GM12878 (cell line): Measurements from ENCODE around the gene AK4. TPM values are rescaled to one million over a fixed set of nuclear protein-coding genes. Genes with fewer than 3 reads are reported as not detected.
A peak's percentile ranks its signal among the peaks of the same experiment; 100 is the strongest.

Source experiments
- ATAC-seq: fragments of 200-7000 bp; cut with Tn5 transposase; 3 replicates; pipeline ENCODE4 v1.9.1; 2020; ENCODE audit warnings: mild to moderate bottlenecking, moderate library complexity
- BruUV-seq: library from RNA; stranded (reverse); fragments of 400-500 nt; replicated peaks from 2 replicates; lab custom pipeline; 2021; lab: Mats Ljungman, UMichigan
- CTCF ChIA-PET: fragments of 300-600 bp; sonication (Branson Sonifier 250); formaldehyde crosslinking; extraction: SDS; loops from one replicate; lab custom pipeline; 2021; ENCODE audit warnings: inconsistent platforms; lab: Yijun Ruan, JAX
- POLR2A ChIA-PET: fragments of 350-600 bp; formaldehyde crosslinking; extraction: SDS; loops from one replicate; lab custom pipeline; 2021; ENCODE audit warnings: inconsistent platforms; lab: Charles Lee
- RAD21 ChIA-PET: fragments of 300-600 bp; sonication (Branson Sonifier 250); formaldehyde crosslinking; loops from one replicate; lab custom pipeline; 2023; ENCODE audit warnings: antibody characterized with exemption; ENCODE audit not compliant: unreplicated experiment; lab: Charles Lee
- SMC1A ChIA-PET: fragments of 300-600 bp; sonication (Branson Sonifier 250); formaldehyde crosslinking; loops from one replicate; lab custom pipeline; 2023; ENCODE audit not compliant: unreplicated experiment, uncharacterized antibody; lab: Charles Lee
- DNase-seq: peaks from one replicate; pipeline ENCODE4 v3.0.0-alpha.2; 2011; ENCODE audit warnings: low read depth, low spot score
- FAIRE-seq: peaks from 3 replicates; lab custom pipeline; 2011; peaks lifted over from hg19 to GRCh38; lab: Jason Lieb, UNC
- H2AFZ ChIP-seq: 2 replicates; pipeline ENCODE4 v1.6.0; 2011; ENCODE audit warnings: low read depth, low read length, control low read depth; ENCODE audit not compliant: control insufficient read depth
- H3K27ac ChIP-seq: 2 replicates; pipeline ENCODE4 v1.5.1; 2011; ENCODE audit warnings: control low read depth; ENCODE audit not compliant: control insufficient read depth, insufficient read depth
- H3K27me3 ChIP-seq, 2 experiments: replicated peaks in 1 of 2; 2 replicates each; pipeline versions ENCODE4 v1.6.0 to v1.6.1; 2011; ENCODE audit warnings: low read length in 1 of 2; ENCODE audit not compliant: control insufficient read depth in 2 of 2, insufficient read depth in 2 of 2
- H3K36me3 ChIP-seq, 2 experiments: 2 replicates each; pipeline ENCODE4 v1.5.1; 2011; ENCODE audit warnings: low read length in 1 of 2; ENCODE audit not compliant: control insufficient read depth in 2 of 2, insufficient read depth in 2 of 2
- H3K4me1 ChIP-seq: 2 replicates; pipeline ENCODE4 v1.6.1; 2011; ENCODE audit warnings: mild to moderate bottlenecking, low read length, moderate library complexity, mixed read lengths; ENCODE audit not compliant: control insufficient read depth, insufficient read depth
- H3K4me2 ChIP-seq: 2 replicates; pipeline ENCODE4 v1.6.0; 2011; ENCODE audit warnings: control low read depth; ENCODE audit not compliant: control insufficient read depth, insufficient read depth
- H3K4me3 ChIP-seq: fragments of 200-600 bp; sonication (generic); 2 replicates; pipeline ENCODE4 v1.5.1; 2016
- H3K79me2 ChIP-seq: 2 replicates; pipeline ENCODE4 v1.6.0; 2011; ENCODE audit warnings: low read length; ENCODE audit not compliant: control insufficient read depth, insufficient read depth
- H3K9ac ChIP-seq: 2 replicates; pipeline ENCODE4 v1.8.0; 2011; ENCODE audit warnings: low read length, control low read depth, mixed read lengths; ENCODE audit not compliant: control insufficient read depth, insufficient read depth
- H3K9me3 ChIP-seq: replicated peaks from 3 replicates; pipeline ENCODE4 v1.5.1; 2011; ENCODE audit warnings: mild to moderate bottlenecking, low read length; ENCODE audit not compliant: control insufficient read depth, insufficient read depth
- H4K20me1 ChIP-seq: 2 replicates; pipeline ENCODE4 v1.6.0; 2011; ENCODE audit not compliant: control insufficient read depth, insufficient read depth
- BACH1 ChIP-seq: fragments of 450-650 bp; IDR thresholded peaks from 2 replicates; pipeline ENCODE4 v1.6.1; 2017; ENCODE audit warnings: mild to moderate bottlenecking, borderline replicate concordance
- CEBPB ChIP-seq, 2 experiments: fragments of 150-350 bp in 1 of 2; IDR thresholded peaks; 2 replicates each; pipeline ENCODE4 v1.6.1; 2012 to 2014; ENCODE audit warnings: low read depth in 2 of 2, low read length in 2 of 2, borderline replicate concordance in 1 of 2, inconsistent platforms in 1 of 2
- ETV6 ChIP-seq, 2 experiments: fragments of 450-650 bp in 1 of 2; IDR thresholded peaks in 1 of 2; conservative IDR thresholded peaks in 1 of 2; 2 replicates each; pipeline ENCODE4 v1.6.1; 2014; ENCODE audit warnings: antibody characterized with exemption in 1 of 2, borderline replicate concordance in 1 of 2, low read depth in 1 of 2, mild to moderate bottlenecking in 1 of 2, moderate library complexity in 1 of 2
- GABPA ChIP-seq: IDR thresholded peaks from 2 replicates; pipeline ENCODE4 v1.6.1; 2014; ENCODE audit warnings: antibody characterized with exemption, low read depth, mild to moderate bottlenecking, inconsistent platforms
- KDM1A ChIP-seq: fragments of 200-600 bp; sonication (generic); IDR thresholded peaks from 2 replicates; pipeline ENCODE4 v1.6.1; 2016; ENCODE audit warnings: borderline replicate concordance
- NFIC ChIP-seq: IDR thresholded peaks from 2 replicates; pipeline ENCODE4 v1.6.1; 2012; ENCODE audit warnings: low read depth, mild to moderate bottlenecking, inconsistent platforms, low read length, moderate library complexity
- NRF1 ChIP-seq: conservative IDR thresholded peaks from 2 replicates; pipeline ENCODE4 v1.6.1; 2011; ENCODE audit warnings: mild to moderate bottlenecking, low read depth, low read length, improper control_type of control experiment
- RELA ChIP-seq: fragments of 450-650 bp; IDR thresholded peaks from 2 replicates; pipeline ENCODE4 v1.8.0; 2014; ENCODE audit warnings: borderline replicate concordance; ENCODE audit not compliant: partially characterized antibody
- RUNX3 ChIP-seq: IDR thresholded peaks from 2 replicates; pipeline ENCODE4 v1.6.1; 2012; ENCODE audit warnings: low read length, inconsistent platforms
- SMARCA5 ChIP-seq: fragments of 450-650 bp; IDR thresholded peaks from 2 replicates; pipeline ENCODE4 v1.6.1; 2017; ENCODE audit warnings: mild to moderate bottlenecking
- STAT1 ChIP-seq: fragments of 450-650 bp; conservative IDR thresholded peaks from 2 replicates; pipeline ENCODE4 v1.6.1; 2014; ENCODE audit warnings: antibody characterized with exemption, mild to moderate bottlenecking
- TARDBP ChIP-seq: IDR thresholded peaks from 2 replicates; pipeline ENCODE4 v1.6.1; 2016; ENCODE audit warnings: borderline replicate concordance
- WGBS: methylation state at CpG from one replicate; pipeline ENCODE4 v1.1.6; 2016; ENCODE audit warnings: low lambda C conversion rate; ENCODE audit not compliant: insufficient replicate concordance, insufficient coverage; ENCODE audit errors: missing lambda C conversion rate; 5-methylcytosine and 5-hydroxymethylcytosine counted together
- in situ Hi-C: fragments of 300-500 bp; cut with MboI; formaldehyde crosslinking; loops from 9 replicates; pipeline ENCODE4 v1.14.3; 2018; ENCODE audit warnings: mixed read lengths
- intact Hi-C: fragments of 100-400 bp; cut with micrococcal nuclease; formaldehyde crosslinking; loops from one replicate; pipeline ENCODE4 v1.14.2; 2022; ENCODE audit not compliant: unreplicated experiment
- polyA plus RNA-seq, 11 experiments: library from polyadenylated mRNA; depleted of rRNA in 4 of 11; unstranded in 6 of 11; stranded (reverse) in 5 of 11; fragments of >200 nt; fragmentation: Nextera tagmentation in 4 of 11; fragmentation: Illumina TruSeq in 1 of 11; extraction: Ambion mirVana in 4 of 11; extraction: Trizol in 1 of 11; gene quantifications; 1 replicate in 1 of 11; 2 replicates in 10 of 11; pipeline versions ENCODE4 v1.2.1 to v1.2.3, GENCODE V29; 2011 to 2016; ENCODE audit warnings: inconsistent platforms in 2 of 11, missing spikeins in 2 of 11, low read depth in 1 of 11
- total RNA-seq, 4 experiments: library from RNA; depleted of rRNA in 3 of 4; stranded (reverse); fragments of >200 nt in 3 of 4; fragmentation: Illumina TruSeq in 1 of 4; extraction: Trizol in 1 of 4; gene quantifications; 2 replicates each; pipeline versions ENCODE4 v1.2.1 to v1.2.3, GENCODE V29; 2013 to 2021

Gene AK4
- total and polyA plus RNA-seq, 10 of the 15 experiments (the other 5 are each of a cell fraction or from before 2014, with no cell fraction given), result 23.9 to 161 (median 49.0) TPM

- no peak overlapping the region for H2AFZ ChIP-seq
- no peaks in the 10 kb centered on the region for H3K36me3 ChIP-seq
- ATAC-seq (no peak), DNase-seq (no peak), FAIRE-seq (no peak)
- no peak overlapping the region for H3K4me3 ChIP-seq
- peaks cover 5 to 6% of the 10 kb centered on the region in 2 experiments; a peak in 3 of 4 replicates for H3K27me3 ChIP-seq
- no peaks in the 10 kb centered on the region for H4K20me1 ChIP-seq
- H3K9ac ChIP-seq, result no peak overlapping the region
- WGBS, result 69% methylated on average over 9 of the region's 9 CpGs
- no TSS peak for BruUV-seq
- no peaks in the 10 kb centered on the region for H3K79me2 ChIP-seq
- intact Hi-C loops (no loop called here), in situ Hi-C loops (no loop called here)
- TF ChIP-seq BACH1, result no peak
- no peak for TF ChIP-seq TARDBP
- no peak for TF ChIP-seq NRF1
- TF ChIP-seq ETV6 (conservative IDR thresholded peaks at IDR 0.05 in 1 of 2, IDR thresholded peaks at IDR 0.05 in 1 of 2; ENCODE audit: borderline replicate concordance in 1 of 2, low read depth in 1 of 2), result no peak
- no peak for TF ChIP-seq NFIC
- no peak for TF ChIP-seq STAT1
- no peak for TF ChIP-seq RELA
- no peak for TF ChIP-seq KDM1A
- TF ChIP-seq GABPA, result no peak
- no peak for TF ChIP-seq CEBPB (IDR thresholded peaks at IDR 0.05; ENCODE audit: borderline replicate concordance in 1 of 2, low read depth in 2 of 2, low read length in 2 of 2)
- no peak for TF ChIP-seq SMARCA5
- no peak for TF ChIP-seq RUNX3
- CTCF ChIA-PET, result no interaction called here
- peak overlapping the region; percentile 97; the same call in 1 of the 2 replicates for H3K4me2 ChIP-seq
- POLR2A ChIA-PET, result no interaction called here
- no peak overlapping the region for H3K27ac ChIP-seq
- SMC1A ChIA-PET, result interaction anchor here (1.2 kb wide), 1 partner anchor 203 kb away, joined by 5 read pairs; no protein-coding TSS in a partner anchor
- H3K9me3 ChIP-seq, result no peaks in the 10 kb centered on the region
- RAD21 ChIA-PET, result no interaction called here
- H3K4me1 ChIP-seq, result no peaks in the 10 kb centered on the region; the same call in none of the 2 replicates
Measured at GRCh38 chr1:65255656-65256050, 107.7 kb downstream of the AK4 start.
